HG03066 (cell line): ENCODE measurements around the gene LMO2.
"Not testable (repeated sequence)": the region's sequence is repeated elsewhere in the genome, so short reads cannot be mapped to it uniquely, and the experiment has no call there.

ENCODE experiments used
- ATAC-seq: cut with Tn5 transposase; IDR thresholded peaks from one replicate; pipeline ENCODE4 v1.9.1; 2021; ENCODE audit warnings: low read depth; ENCODE audit not compliant: unreplicated experiment

LMO2 gene

DNA sequence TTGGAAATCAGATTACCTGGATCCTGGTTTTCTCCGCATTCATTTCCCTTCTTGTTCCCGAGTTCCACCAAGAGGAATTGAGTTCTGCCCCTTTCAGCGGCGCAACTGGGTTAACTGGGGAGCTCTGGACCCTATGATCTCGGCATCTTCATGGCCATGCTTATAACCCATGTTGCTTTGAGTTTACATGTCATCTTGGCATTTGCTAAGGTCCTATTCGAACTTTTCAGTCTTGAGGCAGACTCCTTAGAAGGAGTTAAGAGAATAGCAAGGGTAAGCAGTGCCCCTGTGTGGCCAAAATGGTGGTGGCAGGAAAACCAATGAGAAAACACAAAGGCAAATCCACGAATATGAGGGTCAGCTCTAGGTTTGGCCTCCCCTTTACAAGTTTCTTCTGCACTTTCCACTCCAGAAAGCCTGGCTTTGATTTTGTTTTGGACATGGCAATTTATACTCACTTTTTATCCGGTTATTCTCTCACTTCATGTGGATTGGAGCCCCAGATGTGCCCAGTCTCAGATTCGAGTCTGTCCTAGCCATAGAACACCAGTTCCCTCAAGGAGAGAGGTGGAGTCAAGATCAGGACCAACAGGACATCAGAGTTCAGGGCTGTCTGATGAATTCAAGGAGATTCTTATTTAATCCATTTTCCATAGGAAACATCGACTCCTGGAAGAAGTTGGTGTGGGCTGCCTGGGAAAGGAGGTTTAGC lies 62.3 kb downstream of the LMO2 start:
- ATAC-seq, result no peak

- no peak for ATAC-seq
Measured at GRCh38 chr11:33828604-33829429, 63.1 kb downstream of the LMO2 start.

GRCh38 chr11:33827206-33827605 lies 64.7 kb downstream of the LMO2 start:
- no peak for ATAC-seq

DNA sequence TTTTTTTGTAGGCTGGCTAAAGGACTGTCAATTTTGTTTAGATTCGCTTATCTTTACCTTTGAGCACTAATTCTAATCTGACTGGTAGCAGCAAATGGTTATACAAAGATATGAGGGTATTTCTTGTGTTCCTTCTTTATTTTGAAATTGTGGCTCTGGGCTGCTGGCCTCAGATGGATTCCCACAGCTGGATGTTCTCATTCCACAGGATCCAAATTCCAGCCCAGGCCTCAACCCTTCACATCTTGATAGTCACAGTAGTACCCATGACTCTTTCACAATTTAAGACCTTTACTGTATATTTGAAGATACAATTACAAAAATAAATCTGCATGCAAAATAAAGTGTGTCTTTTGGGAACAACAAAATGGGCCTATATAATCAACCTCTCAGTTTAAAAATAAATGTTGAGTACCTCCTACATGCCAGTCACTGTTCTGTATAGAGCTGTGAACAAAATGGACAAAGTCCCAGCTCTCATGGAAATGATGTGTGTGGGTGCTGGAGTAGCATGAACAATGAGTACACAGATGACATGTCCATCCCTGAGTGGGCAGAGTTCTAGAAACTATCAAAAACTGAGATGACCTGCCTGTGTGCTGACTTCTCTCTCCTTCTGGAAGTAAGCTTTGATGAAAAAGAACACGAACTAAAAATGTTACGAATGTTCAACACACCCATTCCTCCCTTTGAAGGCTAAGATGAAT lies 65.9 kb downstream of the LMO2 start:
- no peak for ATAC-seq

DNA sequence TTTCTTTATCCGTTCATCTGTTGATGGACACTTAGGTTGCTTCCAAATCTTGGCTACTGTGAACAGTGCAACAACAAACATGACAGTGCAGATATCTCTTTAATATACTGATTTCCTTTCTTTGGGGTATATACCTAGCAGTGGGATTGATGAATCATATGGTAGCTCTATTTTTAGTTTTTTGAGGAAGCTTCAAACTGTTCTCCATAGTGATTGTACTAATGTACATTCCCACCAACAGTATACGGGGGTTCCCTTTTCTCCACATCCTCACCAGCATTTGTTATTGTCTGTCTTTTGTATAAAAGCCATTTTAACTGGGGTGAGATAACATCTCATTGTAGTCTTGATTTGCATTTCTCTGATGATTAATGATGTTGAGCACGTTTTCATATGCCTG lies 68.9 kb downstream of the LMO2 start:
- not testable (repeated sequence) for ATAC-seq

DNA sequence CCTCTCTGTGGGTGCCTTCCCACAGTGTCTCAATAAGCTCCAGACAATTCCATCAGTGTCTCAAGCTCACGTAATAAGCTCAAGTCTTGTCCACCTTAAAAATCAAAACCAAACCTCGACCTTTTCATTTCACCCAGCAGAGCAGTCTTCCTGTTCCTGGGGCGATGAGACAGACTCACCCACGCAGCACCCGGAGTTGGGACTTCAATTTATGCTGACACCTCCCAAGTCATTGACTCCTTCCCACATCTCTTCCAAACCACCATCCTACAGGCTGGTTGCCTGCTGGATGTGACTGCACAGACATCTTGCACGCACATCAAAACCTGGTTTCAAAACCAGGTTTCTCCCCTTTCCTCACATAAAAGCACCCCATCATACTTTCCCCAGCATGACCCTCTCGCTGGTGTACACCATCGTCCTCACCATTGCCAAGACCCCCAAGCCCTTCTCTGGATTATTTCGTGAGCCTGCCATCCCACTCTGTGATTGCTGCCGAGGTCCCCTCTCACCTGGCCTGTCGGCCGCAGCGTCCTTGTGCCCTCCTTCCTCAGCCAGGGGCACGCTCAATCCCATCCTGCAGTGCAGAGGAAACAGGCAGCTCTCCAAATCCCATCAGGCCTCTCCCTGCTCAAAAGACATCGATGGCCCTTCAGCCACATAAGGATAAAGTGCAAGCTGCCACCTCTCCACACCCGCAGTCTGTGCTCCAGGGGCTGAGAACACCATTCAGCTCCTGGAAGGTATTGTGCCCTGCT lies 72.4 kb downstream of the LMO2 start:
- no peak for ATAC-seq
